Measurements from ENCODE around the gene SLC25A5. TPM values are rescaled to one million over a fixed set of nuclear protein-coding genes. Genes with fewer than 3 reads are reported as not detected.
"Not testable (repeated sequence)": the region's sequence is repeated elsewhere in the genome, so short reads cannot be mapped to it uniquely, and the experiment has no call there.

The SLC25A5 gene
- total RNA-seq, 5 donors from 2014 or later (not counting 1 experiment from before 2014, with no cell fraction given), result 102 to 171 (median 116) TPM

DNA sequence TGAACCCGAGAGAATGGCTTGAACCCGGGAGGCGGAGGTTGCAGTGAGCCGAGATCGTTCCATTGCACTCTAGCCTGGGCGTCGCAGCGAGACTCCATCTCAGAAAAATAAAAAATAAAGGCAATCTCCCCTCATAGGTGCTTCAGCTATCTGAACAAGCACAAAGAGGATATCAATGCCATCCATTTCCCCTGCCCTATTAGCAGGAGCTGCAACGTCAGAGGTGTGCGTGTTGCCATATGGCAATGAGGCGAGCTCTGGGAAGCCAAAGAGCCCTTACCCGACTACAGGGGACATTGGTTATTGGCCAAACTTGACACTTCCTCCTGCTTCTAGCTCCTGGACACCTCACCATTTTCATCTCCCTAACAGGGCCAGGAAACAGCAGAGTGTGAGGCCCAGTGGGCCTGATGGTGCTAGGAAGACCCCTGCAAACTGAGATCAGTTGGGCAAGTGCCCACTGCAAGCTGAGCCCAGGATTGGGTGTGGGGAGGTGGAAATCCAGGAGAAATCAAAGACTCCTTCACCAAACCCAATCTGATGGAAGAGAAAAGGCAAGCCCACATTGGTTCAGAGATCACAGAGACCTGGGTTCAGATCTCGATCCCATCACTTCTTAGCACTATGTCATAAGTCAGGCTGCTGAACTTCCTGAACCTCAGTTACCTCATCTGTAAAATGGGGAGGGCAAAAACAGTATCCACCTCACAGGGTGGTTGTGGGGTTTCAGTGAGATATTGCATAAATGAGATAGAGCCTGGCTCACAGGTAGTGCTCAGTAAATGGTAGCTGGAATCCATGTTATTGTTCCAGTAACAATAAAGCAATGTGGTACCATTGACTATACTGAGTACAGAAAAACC lies 21.2 kb downstream of the SLC25A5 start:
- ATAC-seq (replicated peaks in 1 of 4), result no peak
- peaks cover 0 to 2% (median 0%) of the 10 kb centered on the region in 3 donors for H3K4me1 Mint-ChIP-seq
- H3K27ac ChIP-seq (ENCODE audit: low read length), result no peak overlapping the region
- H3K27ac Mint-ChIP-seq, result no peak overlapping the region
- CTCF ChIA-PET, result interaction anchor here in 1 of 2 donors (0.5 to 0.9 kb wide), 4 partner anchors 12 to 1005 kb away, joined by 3 to 7 read pairs (median 4); no protein-coding TSS in a partner anchor
- no peaks in the 10 kb centered on the region for H3K36me3 ChIP-seq (ENCODE audit: control insufficient read depth in 2 of 2, extremely low read depth in 1 of 2, insufficient read depth in 1 of 2, low read length in 1 of 2)
- H3K36me3 Mint-ChIP-seq, result no peaks in the 10 kb centered on the region
- POLR2A ChIA-PET, result no interaction called here
- no peak overlapping the region for H3K4me3 ChIP-seq (ENCODE audit: control insufficient read depth in 1 of 2, extremely low read depth in 1 of 2, low read length in 1 of 2)
- no CpG with 5 or more reads among the region's 13 CpGs for WGBS (ENCODE audit: insufficient coverage)
- no peaks in the 10 kb centered on the region for H3K9me3 Mint-ChIP-seq
- no peaks in the 10 kb centered on the region for H3K27me3 ChIP-seq (replicated peaks in 1 of 2; ENCODE audit: control insufficient read depth in 2 of 2, extremely low read depth in 1 of 2, insufficient read depth in 2 of 2, low read length in 1 of 2)
- H3K9me3 ChIP-seq, result no peaks in the 10 kb centered on the region
- no peak for DNase-seq
- no peaks in the 10 kb centered on the region for H3K4me1 ChIP-seq (ENCODE audit: control insufficient read depth in 1 of 2, extremely low read depth in 1 of 2, insufficient read depth in 2 of 2, low read length in 2 of 2)
- H3K27me3 Mint-ChIP-seq, result peaks cover 0 to 13% of the 10 kb centered on the region in 2 donors
- H3K4me3 Mint-ChIP-seq, result no peak overlapping the region

DNA sequence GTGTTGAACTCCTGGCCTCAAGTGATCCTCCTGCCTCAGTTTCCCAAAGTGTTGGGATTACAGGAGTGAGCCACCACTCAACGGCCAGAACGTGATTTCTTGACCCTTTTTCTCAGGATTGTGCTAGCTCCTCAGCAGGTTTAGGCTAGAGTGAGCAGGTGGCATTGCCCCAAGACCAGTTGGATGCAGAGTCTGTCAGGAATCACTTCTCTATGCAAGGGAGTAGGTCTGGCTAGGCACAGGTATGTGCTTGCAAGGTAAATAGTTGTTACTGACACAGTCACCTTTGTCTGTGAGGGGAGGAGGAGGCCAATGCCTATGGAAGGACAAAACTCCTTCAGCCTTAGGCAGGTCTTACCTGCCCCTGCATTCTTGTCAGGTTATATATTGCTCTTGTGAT lies 24.2 kb downstream of the SLC25A5 start:
- Mint-ChIP-seq H3K4me3 (no peak overlapping the region), H3K27ac (no peak overlapping the region), H3K9me3 (no peaks in the 10 kb centered on the region), H3K36me3 (no peaks in the 10 kb centered on the region), H3K4me1 (peaks cover 8 to 18% (median 11%) of the 10 kb centered on the region in 3 donors), H3K27me3 (peaks cover 0 to 4% of the 10 kb centered on the region in 2 donors)
- peaks cover 0 to 8% of the 10 kb centered on the region in 2 experiments for H3K4me1 ChIP-seq (ENCODE audit: control insufficient read depth in 1 of 2, extremely low read depth in 1 of 2, insufficient read depth in 2 of 2, low read length in 2 of 2)
- no peak for DNase-seq
- no peaks in the 10 kb centered on the region for H3K27me3 ChIP-seq (replicated peaks in 1 of 2; ENCODE audit: control insufficient read depth in 2 of 2, extremely low read depth in 1 of 2, insufficient read depth in 2 of 2, low read length in 1 of 2)
- ChIA-PET CTCF (interaction anchor here in 1 of 2 donors (0.6 kb wide), 1 partner anchor 204 kb away, joined by 3 read pairs; no protein-coding TSS in a partner anchor), POLR2A (no interaction called here)
- H3K4me3 ChIP-seq (ENCODE audit: control insufficient read depth in 1 of 2, extremely low read depth in 1 of 2, low read length in 1 of 2), result no peak overlapping the region
- no CpG with 5 or more reads among the region's 2 CpGs for WGBS (ENCODE audit: insufficient coverage)
- no peaks in the 10 kb centered on the region for H3K9me3 ChIP-seq
- no peaks in the 10 kb centered on the region for H3K36me3 ChIP-seq (ENCODE audit: control insufficient read depth in 2 of 2, extremely low read depth in 1 of 2, insufficient read depth in 1 of 2, low read length in 1 of 2)
- H3K27ac ChIP-seq (ENCODE audit: low read length), result no peak overlapping the region
- ATAC-seq (replicated peaks in 1 of 4), result no peak

DNA sequence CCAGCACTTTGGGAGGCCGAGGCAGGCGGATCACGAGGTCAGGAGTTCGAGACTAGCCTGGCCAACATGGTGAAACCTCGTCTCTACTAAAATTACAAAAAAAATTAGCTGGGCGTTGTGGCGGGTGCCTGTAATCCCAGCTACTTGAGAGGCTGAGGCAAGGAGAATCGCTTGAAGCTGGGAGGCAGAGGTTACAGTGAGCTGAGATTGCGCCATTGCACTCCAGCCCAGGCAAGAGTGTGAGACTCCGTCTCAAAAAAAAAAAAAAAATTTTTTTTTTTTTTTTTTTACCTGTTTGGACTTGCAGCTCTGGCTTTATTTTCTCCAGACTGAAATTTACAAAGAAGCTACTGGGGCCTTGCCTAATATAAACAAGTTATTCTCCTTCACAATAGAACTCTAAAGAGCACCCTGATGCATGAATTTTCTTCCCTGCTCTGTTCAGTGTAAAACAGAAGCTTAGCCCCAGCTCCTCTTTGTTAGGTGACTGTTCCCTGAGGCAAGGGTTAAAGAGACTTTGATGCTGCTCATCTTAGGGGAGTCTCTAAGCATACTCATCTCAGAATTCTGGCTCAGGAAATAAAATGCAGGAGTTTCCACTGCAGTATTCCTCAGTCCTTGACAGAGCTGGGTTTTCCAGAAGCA lies 25.7 kb downstream of the SLC25A5 start:
- H3K4me3 Mint-ChIP-seq; H3K27ac Mint-ChIP-seq; H3K9me3 ChIP-seq; ATAC-seq (replicated peaks in 1 of 4); H3K9me3 Mint-ChIP-seq; POLR2A ChIA-PET; H3K27me3 Mint-ChIP-seq; H3K27ac ChIP-seq (ENCODE audit: low read length); H3K36me3 ChIP-seq (ENCODE audit: control insufficient read depth in 2 of 2, extremely low read depth in 1 of 2, insufficient read depth in 1 of 2, low read length in 1 of 2); H3K4me3 ChIP-seq (ENCODE audit: control insufficient read depth in 1 of 2, extremely low read depth in 1 of 2, low read length in 1 of 2); H3K27me3 ChIP-seq (replicated peaks in 1 of 2; ENCODE audit: control insufficient read depth in 2 of 2, extremely low read depth in 1 of 2, insufficient read depth in 2 of 2, low read length in 1 of 2); H3K36me3 Mint-ChIP-seq; DNase-seq; H3K4me1 ChIP-seq (ENCODE audit: control insufficient read depth in 1 of 2, extremely low read depth in 1 of 2, insufficient read depth in 2 of 2, low read length in 2 of 2): not testable (repeated sequence)
- peaks cover 8 to 15% (median 14%) of the 10 kb centered on the region in 3 donors for H3K4me1 Mint-ChIP-seq
- no CpG with 5 or more reads among the region's 10 CpGs for WGBS (ENCODE audit: insufficient coverage)
- CTCF ChIA-PET, result interaction anchor here (0.6 to 0.8 kb wide), 5 partner anchors 9 to 80 kb away, joined by 3 to 8 read pairs (median 4); no protein-coding TSS in a partner anchor

DNA sequence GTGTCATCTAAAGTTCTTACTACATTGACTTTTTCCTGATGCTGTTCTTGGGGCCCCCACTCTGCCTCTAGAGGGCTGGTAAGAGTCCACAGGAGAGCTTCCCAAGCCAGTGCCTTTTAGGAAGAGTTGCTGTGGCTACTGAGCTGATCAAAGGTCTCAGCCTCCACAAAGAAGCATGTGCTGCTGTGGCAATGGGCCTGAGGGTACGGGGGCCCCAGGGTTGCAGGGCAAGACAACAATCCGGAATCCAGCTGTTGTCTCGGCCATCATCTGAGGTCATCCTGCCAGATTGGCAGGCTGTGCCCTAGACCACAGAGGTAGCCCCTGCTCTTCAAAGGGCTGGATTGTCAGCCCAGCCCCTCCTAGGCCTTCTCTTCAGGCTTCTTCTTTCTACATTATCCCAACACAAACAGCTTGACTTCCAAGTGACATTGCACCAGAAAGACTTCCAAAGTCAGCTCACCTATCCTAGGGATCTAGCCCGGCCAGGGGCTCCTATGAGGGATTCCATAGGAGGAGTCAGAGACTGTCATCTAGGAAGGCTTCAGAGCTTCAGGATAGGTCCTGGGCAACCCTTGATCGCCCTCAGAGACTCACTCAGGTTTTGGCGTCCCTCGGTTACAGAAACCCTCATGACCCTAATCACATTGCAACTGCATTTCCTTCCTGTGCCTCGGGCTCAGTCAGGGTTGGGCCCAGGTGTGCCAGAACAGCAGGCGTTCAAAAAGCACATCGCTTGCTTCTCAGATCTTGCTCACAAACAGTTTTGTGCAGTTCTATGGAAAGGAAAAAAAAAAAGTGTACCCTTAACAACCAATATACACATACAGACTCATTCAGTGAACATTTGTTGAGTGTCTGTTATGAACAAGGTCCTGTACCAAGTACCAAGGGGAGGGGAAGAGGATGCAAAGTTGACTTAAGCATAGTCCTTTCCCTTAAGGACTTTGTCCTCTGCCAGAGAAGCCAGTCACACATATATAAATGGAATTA lies 27.8 kb downstream of the SLC25A5 start:
- Histone ChIP-seq H3K4me1 (ENCODE audit: control insufficient read depth in 1 of 2, extremely low read depth in 1 of 2, insufficient read depth in 2 of 2, low read length in 2 of 2) (peaks cover 0 to 8% of the 10 kb centered on the region in 2 experiments), H3K36me3 (ENCODE audit: control insufficient read depth in 2 of 2, extremely low read depth in 1 of 2, insufficient read depth in 1 of 2, low read length in 1 of 2) (no peaks in the 10 kb centered on the region), H3K4me3 (ENCODE audit: control insufficient read depth in 1 of 2, extremely low read depth in 1 of 2, low read length in 1 of 2) (no peak overlapping the region), H3K27ac (ENCODE audit: low read length) (peak overlapping the region; percentile 29), H3K27me3 (replicated peaks in 1 of 2; ENCODE audit: control insufficient read depth in 2 of 2, extremely low read depth in 1 of 2, insufficient read depth in 2 of 2, low read length in 1 of 2) (no peaks in the 10 kb centered on the region), H3K9me3 (no peaks in the 10 kb centered on the region)
- ChIA-PET POLR2A (interaction anchor here in 1 of 2 donors (0.9 kb wide), 1 partner anchor 196 kb away, joined by 3 read pairs; no protein-coding TSS in a partner anchor), CTCF (interaction anchor here in 1 of 2 donors (0.6 to 0.7 kb wide), 2 partner anchors 12 to 230 kb away, joined by 3 to 4 read pairs; no protein-coding TSS in a partner anchor)
- ATAC-seq (replicated peaks in 1 of 4) (peak; percentile 35 to 78 (median 57)), DNase-seq (peak in 8 of 35 experiments; percentile 3 to 25 (median 12))
- peaks cover 8 to 19% (median 14%) of the 10 kb centered on the region in 3 donors for H3K4me1 Mint-ChIP-seq
- peaks cover 0 to 4% of the 10 kb centered on the region in 2 donors for H3K27me3 Mint-ChIP-seq
- H3K9me3 Mint-ChIP-seq, result no peaks in the 10 kb centered on the region
- peak overlapping the region in 1 of 3 donors; percentile 21 for H3K4me3 Mint-ChIP-seq
- WGBS (ENCODE audit: insufficient coverage), result 0% methylated on average over 1 of the region's 10 CpGs
- no peaks in the 10 kb centered on the region for H3K36me3 Mint-ChIP-seq
- H3K27ac Mint-ChIP-seq, result peak overlapping the region; percentile 53 to 59

DNA sequence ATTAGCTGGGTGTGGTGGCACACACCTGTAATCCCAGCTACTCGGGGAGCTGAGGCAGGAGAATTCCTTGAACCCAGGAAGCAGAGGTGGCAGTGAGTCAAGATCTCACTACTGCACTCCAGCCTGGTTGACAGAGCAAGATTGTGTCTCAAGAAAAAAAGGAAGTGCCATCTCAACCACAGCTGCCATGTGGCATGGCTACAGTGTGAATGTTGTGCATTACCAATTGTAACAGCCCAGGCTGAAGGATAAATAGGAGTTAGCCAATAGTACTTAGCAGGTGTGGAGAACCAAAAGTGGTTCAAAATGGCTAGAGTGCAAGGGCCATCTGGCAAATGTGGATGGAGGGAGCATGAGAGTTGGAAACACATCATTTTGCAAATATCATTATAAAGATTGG lies 28.9 kb downstream of the SLC25A5 start:
- ChIA-PET POLR2A (no interaction called here), CTCF (interaction anchor here in 1 of 2 donors (0.7 kb wide), 1 partner anchor 9 kb away, joined by 5 read pairs; no protein-coding TSS in a partner anchor)
- DNase-seq (no peak), ATAC-seq (replicated peaks in 1 of 4) (no peak)
- no peaks in the 10 kb centered on the region for H3K36me3 Mint-ChIP-seq
- Histone ChIP-seq H3K36me3 (ENCODE audit: control insufficient read depth in 2 of 2, extremely low read depth in 1 of 2, insufficient read depth in 1 of 2, low read length in 1 of 2) (no peaks in the 10 kb centered on the region), H3K9me3 (no peaks in the 10 kb centered on the region), H3K27me3 (replicated peaks in 1 of 2; ENCODE audit: control insufficient read depth in 2 of 2, extremely low read depth in 1 of 2, insufficient read depth in 2 of 2, low read length in 1 of 2) (no peaks in the 10 kb centered on the region), H3K4me3 (ENCODE audit: control insufficient read depth in 1 of 2, extremely low read depth in 1 of 2, low read length in 1 of 2) (no peak overlapping the region), H3K4me1 (ENCODE audit: control insufficient read depth in 1 of 2, extremely low read depth in 1 of 2, insufficient read depth in 2 of 2, low read length in 2 of 2) (peaks cover 2 to 14% of the 10 kb centered on the region in 2 experiments), H3K27ac (ENCODE audit: low read length) (no peak overlapping the region)
- no CpG with 5 or more reads among the region's 1 CpG for WGBS (ENCODE audit: insufficient coverage)
- H3K4me3 Mint-ChIP-seq, result no peak overlapping the region
- no peaks in the 10 kb centered on the region for H3K9me3 Mint-ChIP-seq
- H3K4me1 Mint-ChIP-seq, result peaks cover 13 to 27% (median 21%) of the 10 kb centered on the region in 3 donors
- H3K27me3 Mint-ChIP-seq, result peaks cover 0 to 4% of the 10 kb centered on the region in 2 donors
- H3K27ac Mint-ChIP-seq, result no peak overlapping the region
